Islet precursor cell (in vitro differentiated cells): Measurements from ENCODE around the gene DYSF.

Experiments used
- DNase-seq: peaks from one replicate; pipeline ENCODE4 v3.0.0-alpha.2; 2018

DYSF gene

GRCh38 chr2:71555798-71556454 is 102.6 kb downstream of the DYSF start:
- DNase-seq, result no peak

- no peak for DNase-seq
Observed at GRCh38 chr2:71556692-71557250, 103.4 kb downstream of the DYSF start.

GRCh38 chr2:71557321-71557720 is 104.0 kb downstream of the DYSF start:
- DNase-seq, result no peak

GRCh38 chr2:71558300-71559051 is 105.1 kb downstream of the DYSF start:
- peak; percentile 79 for DNase-seq

- no peak for DNase-seq
Observed at GRCh38 chr2:71559080-71559827, 105.9 kb downstream of the DYSF start.

GRCh38 chr2:71559828-71560637 is 106.7 kb downstream of the DYSF start:
- DNase-seq, result no peak

- no peak for DNase-seq
Observed at GRCh38 chr2:71560638-71561011, 107.3 kb downstream of the DYSF start.

- no peak for DNase-seq
Observed at GRCh38 chr2:71561441-71562267, 108.3 kb downstream of the DYSF start.

- peak; percentile 90 for DNase-seq
Observed at GRCh38 chr2:71562518-71562917, 109.2 kb downstream of the DYSF start.

GRCh38 chr2:71563872-71564271 is 110.5 kb downstream of the DYSF start:
- DNase-seq, result no peak

GRCh38 chr2:71564361-71564760 is 111.0 kb downstream of the DYSF start:
- DNase-seq, result no peak

- no peak for DNase-seq
Observed at GRCh38 chr2:71564790-71565189, 111.4 kb downstream of the DYSF start.

- no peak for DNase-seq
Observed at GRCh38 chr2:71566372-71566771, 113.0 kb downstream of the DYSF start.

- DNase-seq, result no peak
Observed at GRCh38 chr2:71567625-71568024, 114.3 kb downstream of the DYSF start.

- DNase-seq, result no peak
Observed at GRCh38 chr2:71568103-71568502, 114.7 kb downstream of the DYSF start.

GRCh38 chr2:71570511-71570910 is 117.2 kb downstream of the DYSF start:
- DNase-seq, result no peak

GRCh38 chr2:71570951-71571460 is 117.6 kb downstream of the DYSF start:
- DNase-seq, result no peak

GRCh38 chr2:71571945-71572344 is 118.6 kb downstream of the DYSF start:
- no peak for DNase-seq

GRCh38 chr2:71575966-71576365 is 122.6 kb downstream of the DYSF start:
- no peak for DNase-seq

- DNase-seq, result no peak
Observed at GRCh38 chr2:71576541-71576940, 123.2 kb downstream of the DYSF start.

GRCh38 chr2:71577209-71577608 is 123.8 kb downstream of the DYSF start:
- no peak for DNase-seq
